Activated CD8-positive, alpha-beta T cell treated with anti-CD3 and anti-CD28 coated beads for 36 hours (primary cell): Measurements from ENCODE around the gene ZMYND8. TPM values are rescaled to one million over a fixed set of nuclear protein-coding genes. Genes with fewer than 3 reads are reported as not detected.

Experiments
- ATAC-seq: fragments of 200-7000 bp; cut with Tn5 transposase; one replicate; pipeline ENCODE4 v1.10.0; 2021; ENCODE audit warnings: mild to moderate bottlenecking, moderate library complexity
- CTCF ChIA-PET: fragments of 350-600 bp; sonication (Branson Sonifier 250); formaldehyde crosslinking; loops from one replicate; lab custom pipeline; 2021; ENCODE audit warnings: antibody characterized with exemption; lab: Charles Lee
- POLR2A ChIA-PET: fragments of 350-600 bp; sonication (Branson Sonifier 250); formaldehyde crosslinking; loops from one replicate; lab custom pipeline; 2021; ENCODE audit warnings: antibody characterized with exemption; lab: Charles Lee
- DNase-seq: peaks from one replicate; pipeline ENCODE4 v3.0.0-alpha.2; 2020
- H3K27ac Mint-ChIP-seq: one replicate; pipeline ENCODE4 v1.8.0; 2021; ENCODE audit warnings: mild to moderate bottlenecking, mixed read lengths
- H3K27me3 Mint-ChIP-seq: one replicate; pipeline ENCODE4 v1.8.0; 2021; ENCODE audit warnings: mixed read lengths
- H3K36me3 Mint-ChIP-seq: one replicate; pipeline ENCODE4 v1.8.0; 2021; ENCODE audit warnings: low read depth, mixed read lengths
- H3K4me1 Mint-ChIP-seq: one replicate; pipeline ENCODE4 v1.8.0; 2021; ENCODE audit warnings: low read depth, mixed read lengths
- H3K4me3 Mint-ChIP-seq: one replicate; pipeline ENCODE4 v1.8.0; 2021; ENCODE audit warnings: mild to moderate bottlenecking, moderate library complexity, mixed read lengths
- H3K9me3 Mint-ChIP-seq: one replicate; pipeline ENCODE4 v1.8.0; 2021; ENCODE audit warnings: mixed read lengths
- CTCF ChIP-seq: fragments of 200-600 bp; IDR thresholded peaks from one replicate; pipeline ENCODE4 v1.8.0; 2022; ENCODE audit warnings: antibody characterized with exemption, mild to moderate bottlenecking
- intact Hi-C: fragments of 100-400 bp; cut with micrococcal nuclease; formaldehyde crosslinking; loops from one replicate; pipeline ENCODE4 v1.10.0; 2022
- total RNA-seq, 2 experiments: library from RNA; stranded (reverse); gene quantifications; one replicate each; pipeline ENCODE4 v1.2.3, GENCODE V29; 2021

Gene ZMYND8
- total RNA-seq, 2 experiments from 2014 or later = 31.9 to 33.4 TPM

GRCh38 chr20:47284373-47284772 is 72.1 kb downstream of the ZMYND8 start:
- H3K9me3 Mint-ChIP-seq = no peaks in the 10 kb centered on the region
- peaks cover 39% of the 10 kb centered on the region for H3K36me3 Mint-ChIP-seq
- no peaks in the 10 kb centered on the region for H3K27me3 Mint-ChIP-seq
- no peak overlapping the region for H3K27ac Mint-ChIP-seq
- intact Hi-C loops = no loop called here
- H3K4me3 Mint-ChIP-seq = no peak overlapping the region
- TF ChIP-seq CTCF = no peak
- POLR2A ChIA-PET = no interaction called here
- ATAC-seq (no peak), DNase-seq (no peak)
- H3K4me1 Mint-ChIP-seq = no peaks in the 10 kb centered on the region
- CTCF ChIA-PET = interaction anchor here (0.9 to 15.5 kb wide), 3 partner anchors 11 to 97 kb away, joined by 3 to 620 read pairs (median 30); no protein-coding TSS in a partner anchor

- POLR2A ChIA-PET = interaction anchor here (1.6 kb wide), 1 partner anchor 9 kb away, joined by 4 read pairs; no protein-coding TSS in a partner anchor
- Mint-ChIP-seq H3K27me3 (no peaks in the 10 kb centered on the region), H3K9me3 (no peaks in the 10 kb centered on the region), H3K4me1 (no peaks in the 10 kb centered on the region), H3K36me3 (peaks cover 35% of the 10 kb centered on the region), H3K27ac (no peak overlapping the region), H3K4me3 (no peak overlapping the region)
- CTCF ChIA-PET = interaction anchor here (4.4 to 15.5 kb wide), 2 partner anchors 10 to 98 kb away, joined by 30 to 620 read pairs; no protein-coding TSS in a partner anchor
- intact Hi-C loops = no loop called here
- ATAC-seq = no peak
- no peak for DNase-seq
- no peak for TF ChIP-seq CTCF
Measured at GRCh38 chr20:47283411-47283810, 73.1 kb downstream of the ZMYND8 start.

- Mint-ChIP-seq H3K9me3 (no peaks in the 10 kb centered on the region), H3K27me3 (no peaks in the 10 kb centered on the region), H3K36me3 (peaks cover 35% of the 10 kb centered on the region), H3K27ac (no peak overlapping the region), H3K4me1 (peaks cover 2% of the 10 kb centered on the region), H3K4me3 (no peak overlapping the region)
- DNase-seq (no peak), ATAC-seq (no peak)
- POLR2A ChIA-PET = interaction anchor here (1.6 kb wide), 1 partner anchor 9 kb away, joined by 4 read pairs; no protein-coding TSS in a partner anchor
- TF ChIP-seq CTCF = no peak
- intact Hi-C loops = no loop called here
- CTCF ChIA-PET = interaction anchor here (4.4 to 15.5 kb wide), 2 partner anchors 9 to 99 kb away, joined by 30 to 620 read pairs; no protein-coding TSS in a partner anchor
Measured at GRCh38 chr20:47282864-47283263, 73.6 kb downstream of the ZMYND8 start.

GRCh38 chr20:47281376-47281775 is 75.1 kb downstream of the ZMYND8 start:
- ATAC-seq = no peak
- no peak for TF ChIP-seq CTCF
- DNase-seq = no peak
- H3K27ac Mint-ChIP-seq = peak overlapping the region; percentile 71
- POLR2A ChIA-PET = interaction anchor here (1.1 kb wide), 1 partner anchor 45 kb away, joined by 3 read pairs; no protein-coding TSS in a partner anchor
- H3K36me3 Mint-ChIP-seq = peaks cover 33% of the 10 kb centered on the region
- CTCF ChIA-PET = interaction anchor here (1.2 to 15.5 kb wide), 3 partner anchors 8 to 100 kb away, joined by 5 to 620 read pairs (median 30); no protein-coding TSS in a partner anchor
- no peaks in the 10 kb centered on the region for H3K9me3 Mint-ChIP-seq
- H3K4me1 Mint-ChIP-seq = peaks cover 10% of the 10 kb centered on the region
- H3K27me3 Mint-ChIP-seq = no peaks in the 10 kb centered on the region
- intact Hi-C loops = no loop called here
- H3K4me3 Mint-ChIP-seq = no peak overlapping the region

GRCh38 chr20:47280668-47281067 is 75.8 kb downstream of the ZMYND8 start:
- no peak for TF ChIP-seq CTCF
- Mint-ChIP-seq H3K27me3 (no peaks in the 10 kb centered on the region), H3K27ac (peak overlapping the region; percentile 3)

More at GRCh38 chr20:47280668-47281067, 75.8 kb downstream of the ZMYND8 start:
- Mint-ChIP-seq H3K4me1 (peaks cover 17% of the 10 kb centered on the region), H3K36me3 (peaks cover 40% of the 10 kb centered on the region), H3K4me3 (no peak overlapping the region), H3K9me3 (no peaks in the 10 kb centered on the region)
- ATAC-seq = no peak
- ChIA-PET POLR2A (interaction anchor here (1.0 to 1.1 kb wide), 2 partner anchors 45 to 88 kb away, joined by 3 read pairs; no protein-coding TSS in a partner anchor), CTCF (interaction anchor here (15.5 kb wide), 1 partner anchor 101 kb away, joined by 620 read pairs; no protein-coding TSS in a partner anchor)
- no peak for DNase-seq
- intact Hi-C loops = no loop called here
